Measurements from ENCODE around the gene REM1.
"Not testable (repeated sequence)": the region's sequence is repeated elsewhere in the genome, so short reads cannot be mapped to it uniquely, and the experiment has no call there.

REM1 gene

GRCh38 chr20:31474758-31475427 lies at the start of gene REM1, which contains the start of gene DEFB124:
REM1 (plus strand) TSS chr20:31475288; CDS start chr20:31476446, 1,158 bp downstream.
DEFB124 (minus strand) TSS chr20:31475127; CDS start chr20:31473013, 2,114 bp downstream.
- DNase-seq, result no peak

- DNase-seq, result no peak
These were observed 49.3 kb upstream of the REM1 start for GRCh38 chr20:31425797-31426196.

- not testable (repeated sequence) for DNase-seq
These were observed 48.1 kb upstream of the REM1 start for GRCh38 chr20:31426891-31427551.

- DNase-seq, result not testable (repeated sequence)
These were observed 47.5 kb upstream of the REM1 start for GRCh38 chr20:31427576-31427975.

GRCh38 chr20:31430568-31431115 lies 44.4 kb upstream of the REM1 start:
- no peak for DNase-seq

GRCh38 chr20:31440012-31440659 lies 35.0 kb upstream of the REM1 start, which contains the start of gene DEFB123:
DEFB123 (plus strand) TSS chr20:31440632; CDS start chr20:31440699, 67 bp downstream.
- peak; percentile 57 for DNase-seq

GRCh38 chr20:31446084-31446819 lies 28.8 kb upstream of the REM1 start:
- no peak for DNase-seq

- no peak for DNase-seq
These were observed 25.3 kb upstream of the REM1 start for GRCh38 chr20:31449511-31450414.

GRCh38 chr20:31452575-31452974 lies 22.5 kb upstream of the REM1 start:
- no peak for DNase-seq

- DNase-seq, result no peak
These were observed 20.7 kb upstream of the REM1 start for GRCh38 chr20:31454361-31454760.

GRCh38 chr20:31470946-31471345 lies 4.1 kb upstream of the REM1 start:
- not testable (repeated sequence) for DNase-seq

GRCh38 chr20:31472395-31473330 lies 2.4 kb upstream of the REM1 start:
- no peak for DNase-seq

GRCh38 chr20:31473331-31474096 lies 1.6 kb upstream of the REM1 start:
- DNase-seq, result no peak

GRCh38 chr20:31474097-31474436 lies 1.0 kb upstream of the REM1 start:
- DNase-seq, result no peak

- DNase-seq, result no peak
These were observed 595 bp downstream of the REM1 start for GRCh38 chr20:31475472-31476293.

GRCh38 chr20:31476294-31476585 lies 1.2 kb downstream of the REM1 start:
- DNase-seq, result no peak

- DNase-seq, result no peak
These were observed 1.6 kb downstream of the REM1 start for GRCh38 chr20:31476643-31477215.

GRCh38 chr20:31484001-31484400 lies 8.9 kb downstream of the REM1 start:
- DNase-seq, result no peak

All from activated CD8-positive, alpha-beta memory T cell treated with anti-CD3 and anti-CD28 coated beads for 24 hours (primary cell).